Endothelial cell of umbilical vein (primary cell): ENCODE results near the gene GABARAPL1. TPM values are rescaled to one million over a fixed set of nuclear protein-coding genes. Genes with fewer than 3 reads are reported as not detected.

Experiments
- BruUV-seq: library from RNA; stranded (reverse); fragments of 400-500 nt; replicated peaks from 2 replicates; lab custom pipeline; 2021; lab: Mats Ljungman, UMichigan
- CTCF ChIA-PET: fragments of 300-600, 350-600 bp; sonication (Branson Sonifier 250); formaldehyde crosslinking; loops from one replicate; lab custom pipeline; 2021; ENCODE audit warnings: antibody characterized with exemption, inconsistent platforms; lab: Charles Lee
- POLR2A ChIA-PET: fragments of 300-600, 350-600 bp; sonication (Branson Sonifier 250); formaldehyde crosslinking; loops from one replicate; lab custom pipeline; 2021; ENCODE audit warnings: antibody characterized with exemption, inconsistent platforms; lab: Charles Lee
- DNase-seq: peaks from one replicate; pipeline ENCODE4 v3.0.0-alpha.2; 2011; ENCODE audit warnings: low read depth, low spot score
- FAIRE-seq: peaks from 2 replicates; lab custom pipeline; 2011; peaks lifted over from hg19 to GRCh38; lab: Jason Lieb, UNC
- H2AFZ ChIP-seq: 2 replicates; pipeline ENCODE4 v1.6.0; 2012; ENCODE audit warnings: low read depth, low read length, control low read depth, inconsistent platforms
- H3K27ac ChIP-seq: 2 replicates; pipeline ENCODE4 v1.5.1; 2011; ENCODE audit warnings: low read depth, mild to moderate bottlenecking, control low read depth, low read length, moderate library complexity; ENCODE audit not compliant: insufficient read depth
- H3K27me3 ChIP-seq, 2 experiments: 2 replicates each; pipeline versions ENCODE4 v1.6.0 to v1.6.1; 2011; ENCODE audit warnings: low read length in 2 of 2, mixed read lengths in 1 of 2; ENCODE audit not compliant: control insufficient read depth in 2 of 2, insufficient read depth in 2 of 2
- H3K36me3 ChIP-seq, 2 experiments: 2 replicates in 1 of 2; 3 replicates in 1 of 2; pipeline ENCODE4 v1.5.1; 2011; ENCODE audit warnings: low read length in 2 of 2, mild to moderate bottlenecking in 1 of 2, moderate library complexity in 1 of 2; ENCODE audit not compliant: control insufficient read depth in 2 of 2, insufficient read depth in 2 of 2; ENCODE audit errors: extremely low read depth in 1 of 2
- H3K4me1 ChIP-seq: 3 replicates; pipeline ENCODE4 v1.5.1; 2011; ENCODE audit warnings: mild to moderate bottlenecking, low read length; ENCODE audit not compliant: control insufficient read depth, insufficient read depth; ENCODE audit errors: extremely low read depth
- H3K4me2 ChIP-seq: 2 replicates; pipeline ENCODE4 v1.6.1; 2011; ENCODE audit warnings: low read length, control low read depth, mixed read lengths; ENCODE audit not compliant: insufficient read depth
- H3K4me3 ChIP-seq, 3 experiments: fragments of 200-600 bp in 1 of 3; sonication (generic), shearing (Covaris generic) in 1 of 3; replicated peaks in 1 of 3; 2 replicates each; pipeline ENCODE4 v1.5.1; 2011 to 2016; ENCODE audit warnings: control low read depth in 3 of 3, low read length in 3 of 3, mild to moderate bottlenecking in 2 of 3, inconsistent platforms in 1 of 3, low read depth in 1 of 3, moderate library complexity in 1 of 3; ENCODE audit not compliant: insufficient read depth in 1 of 3
- H3K79me2 ChIP-seq: 2 replicates; pipeline ENCODE4 v1.6.0; 2012; ENCODE audit warnings: low read length, inconsistent platforms; ENCODE audit not compliant: control insufficient read depth, insufficient read depth
- H3K9ac ChIP-seq: replicated peaks from 2 replicates; pipeline ENCODE3; 2011; ENCODE audit warnings: low read length, control low read depth; ENCODE audit not compliant: insufficient read depth; ENCODE audit errors: extremely low read depth
- H3K9me1 ChIP-seq: replicated peaks from 3 replicates; pipeline ENCODE4 v1.6.0; 2011; ENCODE audit warnings: mild to moderate bottlenecking, low read length; ENCODE audit not compliant: control insufficient read depth, insufficient read depth; ENCODE audit errors: extremely low read depth
- H3K9me3 ChIP-seq: replicated peaks from 2 replicates; pipeline ENCODE4 v1.5.1; 2012; ENCODE audit warnings: low read length, inconsistent platforms; ENCODE audit not compliant: control insufficient read depth, insufficient read depth
- H4K20me1 ChIP-seq: replicated peaks from 2 replicates; pipeline ENCODE3; 2011; ENCODE audit warnings: mild to moderate bottlenecking, low read length; ENCODE audit not compliant: control insufficient read depth, insufficient read depth; ENCODE audit errors: extremely low read depth
- CTCF ChIP-seq, 2 donors: IDR thresholded peaks; 1 replicate in 1 of 2; 2 replicates in 1 of 2; pipeline ENCODE4 v1.5.1; 2011; ENCODE audit warnings: low read length in 2 of 2, mild to moderate bottlenecking in 2 of 2, moderate library complexity in 2 of 2, control low read depth in 1 of 2, inconsistent platforms in 1 of 2, low read depth in 1 of 2; ENCODE audit not compliant: insufficient read depth in 1 of 2; ENCODE audit errors: extremely low read depth in 1 of 2
- EZH2 ChIP-seq: IDR thresholded peaks from 2 replicates; pipeline ENCODE4 v1.6.1; 2012; ENCODE audit warnings: borderline replicate concordance, low read depth, mild to moderate bottlenecking, moderate library complexity, low read length, inconsistent platforms; ENCODE audit not compliant: severe bottlenecking
- FOS ChIP-seq: IDR thresholded peaks from 2 replicates; pipeline ENCODE4 v1.6.1; 2011; ENCODE audit warnings: mild to moderate bottlenecking, low read length, moderate library complexity, borderline replicate concordance; ENCODE audit not compliant: insufficient read depth
- GATA2 ChIP-seq: IDR thresholded peaks from 2 replicates; pipeline ENCODE4 v1.7.0; 2011; ENCODE audit warnings: low read depth, mild to moderate bottlenecking, moderate library complexity, mixed read lengths, low read length; ENCODE audit not compliant: insufficient read length, insufficient read depth
- JUN ChIP-seq: IDR thresholded peaks from 2 replicates; pipeline ENCODE4 v1.6.1; 2011; ENCODE audit warnings: borderline replicate concordance, low read depth; ENCODE audit not compliant: insufficient read length, insufficient read depth
- MAX ChIP-seq: IDR thresholded peaks from 2 replicates; pipeline ENCODE4 v1.6.1; 2011; ENCODE audit not compliant: insufficient read depth, insufficient read length
- MYC ChIP-seq: IDR thresholded peaks from one replicate; pipeline ENCODE4 v1.6.1; 2011; ENCODE audit warnings: mild to moderate bottlenecking, low read depth, low read length
- POLR2A ChIP-seq: IDR thresholded peaks from 2 replicates; pipeline ENCODE4 v1.6.1; 2012; ENCODE audit warnings: low read depth, mild to moderate bottlenecking, control low read depth, low read length
- POLR2AphosphoS5 ChIP-seq: IDR thresholded peaks from 2 replicates; pipeline ENCODE4 v1.6.1; 2012; ENCODE audit warnings: low read depth, mild to moderate bottlenecking, control low read depth, low read length, moderate library complexity; ENCODE audit not compliant: insufficient read depth
- dilution Hi-C: fragments of 300-500 bp; cut with MboI; formaldehyde crosslinking; loops from one replicate; pipeline ENCODE4 v1.15.0; 2019; ENCODE audit warnings: low sequenced_read_pairs; ENCODE audit not compliant: extremely low pct_ligation_motif_present
- intact Hi-C: fragments of 100-400 bp; cut with micrococcal nuclease; formaldehyde crosslinking; loops from one replicate; pipeline ENCODE4 v1.10.0; 2022
- polyA plus RNA-seq, 4 experiments: library from polyadenylated mRNA; depleted of rRNA in 3 of 4; stranded (reverse) in 3 of 4; unstranded in 1 of 4; fragments of >200 nt; gene quantifications; 2 replicates each; pipeline versions ENCODE4 v1.2.1 to v1.2.3, GENCODE V29; 2011 to 2012; ENCODE audit warnings: missing spikeins in 1 of 4
- total RNA-seq: library from RNA; stranded (reverse); gene quantifications from 2 replicates; pipeline ENCODE4 v1.2.3, GENCODE V29; 2021

GABARAPL1 gene
- total and polyA plus RNA-seq, 2 donors (not counting 3 experiments of a cell fraction or from before 2014, with no cell fraction given) = 59.4 to 65.6 TPM

- no peak for DNase-seq
- no peak overlapping the region for H2AFZ ChIP-seq
- dilution Hi-C loops (no loop called here), intact Hi-C loops (no loop called here)
- H3K4me1 ChIP-seq = no peaks in the 10 kb centered on the region
- H3K4me2 ChIP-seq = no peak overlapping the region
- ChIA-PET POLR2A (no interaction called here), CTCF (interaction anchor here (1.0 to 2.1 kb wide), 3 partner anchors 11 to 29 kb away, joined by 3 to 6 read pairs (median 3); partner anchors contain the start of gene OLR1)
- H3K27ac ChIP-seq = no peak overlapping the region
- TF ChIP-seq CTCF (IDR thresholded peaks at IDR 0.05; ENCODE audit: extremely low read depth in 1 of 2, insufficient read depth in 1 of 2, low read depth in 1 of 2, low read length in 2 of 2) = no peak
- TF ChIP-seq POLR2A = no peak
- no peak for TF ChIP-seq FOS
- no peak for TF ChIP-seq GATA2
- TF ChIP-seq EZH2 = no peak
- TF ChIP-seq JUN = no peak
- TF ChIP-seq MYC = no peak
- no peak for TF ChIP-seq MAX
- TF ChIP-seq POLR2AphosphoS5 = no peak
- H3K9ac ChIP-seq = no peak overlapping the region
- FAIRE-seq = no peak
- peaks cover 16 to 26% of the 10 kb centered on the region in 2 experiments for H3K27me3 ChIP-seq
- H3K36me3 ChIP-seq = no peaks in the 10 kb centered on the region
- no peaks in the 10 kb centered on the region for H4K20me1 ChIP-seq
- H3K79me2 ChIP-seq = no peaks in the 10 kb centered on the region
- BruUV-seq = no TSS peak
- no peaks in the 10 kb centered on the region for H3K9me1 ChIP-seq
- H3K9me3 ChIP-seq = no peaks in the 10 kb centered on the region
- H3K4me3 ChIP-seq = no peak overlapping the region
These were observed 30.2 kb upstream of the GABARAPL1 start for GRCh38 chr12:10182354-10183049.
